ENCODE data around the gene DLG5.

DLG5 gene

GRCh38 chr10:77863446-77863845 is 63.1 kb downstream of the DLG5 start:
- DNase-seq: no peak

- no peak for DNase-seq
Measured at GRCh38 chr10:77862595-77862994, 64.0 kb downstream of the DLG5 start.

GRCh38 chr10:77861366-77861765 is 65.2 kb downstream of the DLG5 start:
- no peak for DNase-seq

GRCh38 chr10:77859865-77860282 is 66.7 kb downstream of the DLG5 start:
- DNase-seq: no peak

GRCh38 chr10:77859200-77859864 is 67.2 kb downstream of the DLG5 start:
- DNase-seq: no peak

- DNase-seq: no peak
Measured at GRCh38 chr10:77857272-77857671, 69.3 kb downstream of the DLG5 start.

GRCh38 chr10:77856566-77856965 is 70.0 kb downstream of the DLG5 start:
- DNase-seq: no peak

- no peak for DNase-seq
Measured at GRCh38 chr10:77855404-77856155, 71.0 kb downstream of the DLG5 start.

GRCh38 chr10:77854115-77854514 is 72.4 kb downstream of the DLG5 start:
- no peak for DNase-seq

- no peak for DNase-seq
Measured at GRCh38 chr10:77853256-77853655, 73.3 kb downstream of the DLG5 start.

- DNase-seq: no peak
Measured at GRCh38 chr10:77850620-77851231, 75.8 kb downstream of the DLG5 start.

GRCh38 chr10:77849039-77849664 is 77.4 kb downstream of the DLG5 start:
- DNase-seq: no peak

- DNase-seq: peak; percentile 43
Measured at GRCh38 chr10:77846718-77847311, 79.7 kb downstream of the DLG5 start.

GRCh38 chr10:77845451-77845850 is 81.1 kb downstream of the DLG5 start:
- no peak for DNase-seq

- DNase-seq: no peak
Measured at GRCh38 chr10:77844713-77845445, 81.7 kb downstream of the DLG5 start.

GRCh38 chr10:77844177-77844576 is 82.4 kb downstream of the DLG5 start:
- no peak for DNase-seq

GRCh38 chr10:77843264-77843663 is 83.3 kb downstream of the DLG5 start:
- no peak for DNase-seq

- no peak for DNase-seq
Measured at GRCh38 chr10:77842652-77843212, 83.8 kb downstream of the DLG5 start.

GRCh38 chr10:77841711-77842375 is 84.7 kb downstream of the DLG5 start:
- no peak for DNase-seq

- no peak for DNase-seq
Measured at GRCh38 chr10:77840636-77841035, 85.9 kb downstream of the DLG5 start.

GRCh38 chr10:77837925-77838595 is 88.5 kb downstream of the DLG5 start:
- no peak for DNase-seq

Measured in RPMI8226 (cell line).